WTC11 (cell line): ENCODE measurements around the gene LRMDA.

Experiments used
- CTCF ChIP-seq: fragments of 200-600 bp; IDR thresholded peaks from 2 replicates; pipeline ENCODE4 v1.8.0; 2022; ENCODE audit warnings: antibody characterized with exemption
- FOXK1 ChIP-seq: sonication (generic); formaldehyde crosslinking; IDR thresholded peaks from 2 replicates; pipeline ENCODE4 v1.8.0; 2022; ENCODE audit warnings: mild to moderate bottlenecking, moderate library complexity, missing genetic modification reagents
- USF1 ChIP-seq: sonication (generic); formaldehyde crosslinking; IDR thresholded peaks from 2 replicates; pipeline ENCODE4 v1.8.0; 2022; ENCODE audit warnings: mild to moderate bottlenecking, missing genetic modification reagents

GRCh38 chr10:76554478-76554877 is 1123.1 kb downstream of the LRMDA start:
- no peak for TF ChIP-seq USF1
- no peak for TF ChIP-seq FOXK1 (CRISPR knock-in tag)
- no peak for TF ChIP-seq CTCF
